NCI-H1105 (cell line): ENCODE measurements around the gene NUDT4.
"Not testable (repeated sequence)": the region's sequence is repeated elsewhere in the genome, so short reads cannot be mapped to it uniquely, and the experiment has no call there.

Source experiments
- DNase-seq: peaks from one replicate; lab custom pipeline; 2025; lab: John Stamatoyannopoulos, UW

Gene NUDT4

GRCh38 chr12:93368766-93369165 lies 9.0 kb upstream of the NUDT4 start:
- no peak for DNase-seq

GRCh38 chr12:93369505-93369904 lies 8.2 kb upstream of the NUDT4 start:
- no peak for DNase-seq

DNA sequence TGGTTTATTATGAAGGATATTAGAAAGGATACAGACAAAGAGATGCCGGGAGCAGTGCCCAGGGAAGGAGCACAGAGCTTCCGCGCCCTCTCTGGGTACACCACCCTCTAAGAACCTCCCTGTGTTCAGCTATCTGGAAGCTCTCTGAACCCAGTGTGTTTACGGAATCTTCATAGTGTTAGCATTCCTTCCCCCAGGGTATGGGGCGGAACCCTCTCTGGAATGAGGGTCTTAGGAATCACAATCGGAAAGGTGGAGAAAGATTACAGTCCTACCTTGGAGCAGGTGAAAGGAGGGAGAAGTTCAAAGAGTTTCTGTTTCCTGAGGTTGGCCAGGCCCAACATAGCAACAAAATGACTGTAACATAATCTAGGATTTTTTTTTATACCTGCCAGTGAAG lies 6.8 kb upstream of the NUDT4 start:
- DNase-seq: no peak

DNA sequence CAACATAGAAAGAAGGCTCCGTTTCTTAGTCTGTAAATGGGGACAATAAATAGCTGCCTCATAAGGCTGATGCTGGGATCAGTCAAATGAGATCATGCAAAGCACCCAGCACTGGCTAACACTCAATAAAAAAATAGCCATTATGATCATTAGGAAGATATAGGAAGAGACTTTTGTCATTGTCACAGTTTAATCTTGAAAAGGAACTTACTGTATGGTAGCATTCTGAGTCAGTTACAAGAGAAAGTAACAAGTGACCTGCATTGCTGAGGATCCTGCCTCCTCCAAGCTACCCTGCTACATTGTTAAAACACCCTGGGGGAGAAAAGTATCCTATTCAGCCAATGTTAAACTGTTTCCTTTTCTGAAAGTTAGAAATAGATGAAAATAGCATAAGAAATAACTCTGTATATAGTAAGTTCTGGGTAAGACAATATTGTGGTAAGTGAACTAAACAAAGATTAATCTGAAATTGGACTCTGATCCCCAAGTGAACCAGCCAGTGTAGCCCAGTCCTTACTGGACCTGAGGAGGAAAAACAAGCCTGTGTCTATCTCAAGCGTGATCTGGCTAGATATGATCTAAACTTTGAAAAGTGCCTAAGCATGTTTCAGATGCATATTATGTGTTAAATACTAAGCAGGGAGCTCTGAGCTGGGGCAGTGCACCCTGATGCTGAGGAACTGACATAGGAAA lies 3.6 kb upstream of the NUDT4 start:
- no peak for DNase-seq

DNA sequence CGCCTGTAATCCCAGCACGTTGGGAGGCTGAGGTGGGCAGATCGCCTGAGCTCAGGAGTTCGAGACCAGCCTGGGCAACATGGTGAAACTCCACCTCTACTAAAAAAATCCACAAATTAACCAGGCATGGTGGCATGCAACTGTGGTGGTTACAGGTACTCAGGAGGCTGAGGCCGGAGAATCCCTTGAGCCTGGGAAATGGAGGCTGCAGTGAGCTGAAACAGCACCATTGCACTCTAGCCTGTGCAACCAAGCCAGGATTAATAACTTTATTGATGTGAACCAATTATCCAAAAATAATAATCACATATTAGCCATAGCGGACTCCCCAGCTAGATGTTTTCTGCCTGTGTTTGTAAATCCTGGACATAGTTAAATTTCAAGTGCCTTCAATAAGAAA lies 1.8 kb upstream of the NUDT4 start:
- DNase-seq: no peak

DNA sequence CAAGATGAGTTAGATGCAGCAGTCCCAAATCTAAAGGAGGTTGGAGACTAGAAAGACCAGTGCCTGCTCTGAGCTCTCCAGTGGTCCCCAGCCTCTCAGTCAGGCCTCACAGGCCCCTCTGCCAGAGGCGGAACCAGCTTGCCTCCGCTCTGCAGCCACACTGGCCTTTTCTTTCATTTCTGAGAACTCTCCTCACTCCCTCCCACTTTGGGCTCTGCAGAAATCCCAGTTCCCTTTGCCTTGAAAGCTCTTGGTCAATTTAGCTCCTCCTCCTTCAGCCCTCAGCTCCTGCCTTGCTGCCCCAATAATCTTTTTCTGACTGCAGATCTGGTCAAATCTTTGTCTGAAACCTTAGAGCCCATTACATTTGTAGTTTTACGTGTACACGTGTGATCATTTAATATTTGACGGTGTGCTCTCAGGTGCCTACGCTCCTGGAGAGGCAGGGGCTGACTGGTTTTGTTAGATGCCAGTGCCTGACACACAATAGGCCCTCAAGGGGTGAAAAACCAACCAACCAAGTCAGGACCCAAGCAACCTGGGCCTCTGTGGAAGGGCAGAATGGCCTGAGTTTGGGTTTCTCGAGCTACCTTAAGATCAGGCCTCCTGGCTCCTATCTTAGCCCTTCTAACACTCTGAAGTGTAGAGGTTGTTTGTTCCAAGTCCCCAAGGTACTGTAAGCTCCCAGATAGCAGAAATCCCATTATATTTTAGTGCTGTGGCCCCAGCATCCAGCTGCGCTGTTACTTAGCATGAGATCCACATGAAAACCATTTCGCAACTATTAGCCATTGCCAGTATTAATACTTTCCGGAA lies 1.1 kb upstream of the NUDT4 start:
- no peak for DNase-seq

GRCh38 chr12:93378196-93378997 lies 672 bp downstream of the NUDT4 start:
- DNase-seq: peak; percentile 35

DNA sequence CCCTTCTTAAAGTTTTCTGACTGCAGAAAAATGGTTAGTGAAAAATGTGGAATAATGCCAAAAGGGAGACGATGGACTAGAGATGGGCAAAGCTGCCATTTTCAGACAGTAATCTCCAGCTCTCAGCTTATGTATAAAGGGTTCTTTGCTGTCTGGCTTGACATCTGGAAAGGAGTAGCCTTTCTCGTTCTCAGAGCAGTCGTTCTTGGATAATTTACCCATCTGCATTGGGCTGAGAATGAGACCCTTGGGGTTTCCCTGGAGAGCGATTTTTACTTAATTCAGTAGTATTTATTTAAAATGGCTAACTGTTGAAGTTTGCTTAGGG lies 1.2 kb downstream of the NUDT4 start:
- DNase-seq: no peak

- no peak for DNase-seq
Observed at GRCh38 chr12:93379326-93379980, 1.7 kb downstream of the NUDT4 start.

DNA sequence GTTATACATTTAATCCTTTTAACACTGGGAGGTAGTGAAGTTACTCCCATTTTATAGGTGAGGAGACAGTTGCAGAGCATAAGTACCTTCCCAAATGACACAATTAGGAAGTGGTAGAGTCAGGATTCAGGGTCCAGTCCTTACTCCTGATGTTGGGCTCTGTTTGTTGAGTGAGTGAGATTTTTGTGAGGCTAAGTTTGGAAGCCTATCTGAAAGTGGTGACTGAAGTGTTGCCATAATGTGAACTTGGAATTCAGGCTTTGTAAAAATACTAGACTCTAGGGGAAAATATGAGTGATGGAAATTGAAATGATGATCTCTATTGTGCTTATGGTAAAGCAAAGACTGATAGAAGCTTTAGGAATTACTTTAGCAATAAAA lies 2.2 kb downstream of the NUDT4 start:
- DNase-seq: no peak

DNA sequence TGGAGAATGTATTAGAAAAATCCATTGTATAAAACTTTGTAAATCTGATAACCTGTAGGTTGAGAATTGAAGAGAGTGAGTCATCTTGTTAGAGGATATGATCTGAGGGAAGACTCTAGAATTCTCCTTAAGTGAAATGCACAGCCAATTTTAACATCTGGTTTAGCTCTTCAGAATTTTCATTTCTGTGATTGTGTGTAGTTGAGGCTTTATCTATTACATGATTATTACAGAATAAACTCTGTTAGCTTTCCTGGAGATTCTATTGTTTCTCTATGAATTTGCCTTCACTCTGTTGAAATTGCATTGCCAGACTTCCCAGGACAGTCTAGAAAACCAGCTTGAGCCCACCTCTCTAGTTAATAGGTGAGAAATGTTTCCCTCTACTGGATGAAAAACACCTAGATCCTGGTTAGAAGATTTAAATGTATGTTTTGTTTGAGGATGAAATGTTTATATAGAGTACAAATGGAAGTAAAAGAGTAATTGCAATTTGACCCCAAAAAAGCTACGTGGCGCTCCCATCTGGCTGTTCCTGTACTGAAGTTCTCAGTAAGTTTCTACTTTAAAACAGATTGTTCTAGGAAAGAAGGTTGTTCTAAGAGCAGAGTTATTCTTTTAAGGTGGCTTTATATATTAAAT lies 2.9 kb downstream of the NUDT4 start:
- peak; percentile 31 for DNase-seq

DNA sequence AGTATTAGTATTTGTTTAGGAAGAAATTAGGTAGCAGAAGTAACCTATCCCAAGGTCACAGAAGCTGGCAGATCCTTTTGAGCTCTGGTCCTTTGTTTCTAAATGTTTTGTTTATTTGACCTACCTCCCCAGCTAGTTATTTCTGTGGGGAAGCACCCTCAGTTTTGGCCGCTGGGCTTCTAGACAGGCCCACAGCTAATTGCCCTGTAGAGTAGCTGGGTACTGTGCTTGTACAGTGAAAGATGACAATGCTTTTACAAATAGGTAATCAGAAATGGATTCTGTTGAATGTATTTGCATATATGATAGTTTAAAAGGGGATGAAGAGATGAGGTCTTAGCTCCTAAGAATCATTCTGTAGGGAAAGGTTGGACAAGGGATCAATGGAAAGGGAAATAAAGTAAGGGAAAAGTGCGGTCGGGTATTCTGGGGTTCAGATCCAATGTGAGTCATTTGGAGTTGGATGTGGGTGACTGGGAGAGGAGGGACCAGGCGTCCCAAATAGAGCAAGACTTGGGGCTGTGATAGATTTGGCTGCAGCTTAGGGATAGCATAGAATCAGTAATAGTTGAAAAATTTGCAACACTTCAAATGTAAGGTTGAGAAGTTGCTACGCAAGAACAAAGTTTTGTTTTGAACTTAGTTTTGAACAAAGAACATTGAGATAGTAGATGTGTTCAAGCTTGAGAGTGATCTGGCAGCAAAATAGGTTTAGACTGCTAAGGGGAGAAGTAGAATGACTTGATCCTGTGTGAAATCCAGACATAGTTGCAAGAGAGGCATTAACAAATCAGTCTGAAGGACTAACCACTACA lies 3.6 kb downstream of the NUDT4 start:
- DNase-seq: no peak

DNA sequence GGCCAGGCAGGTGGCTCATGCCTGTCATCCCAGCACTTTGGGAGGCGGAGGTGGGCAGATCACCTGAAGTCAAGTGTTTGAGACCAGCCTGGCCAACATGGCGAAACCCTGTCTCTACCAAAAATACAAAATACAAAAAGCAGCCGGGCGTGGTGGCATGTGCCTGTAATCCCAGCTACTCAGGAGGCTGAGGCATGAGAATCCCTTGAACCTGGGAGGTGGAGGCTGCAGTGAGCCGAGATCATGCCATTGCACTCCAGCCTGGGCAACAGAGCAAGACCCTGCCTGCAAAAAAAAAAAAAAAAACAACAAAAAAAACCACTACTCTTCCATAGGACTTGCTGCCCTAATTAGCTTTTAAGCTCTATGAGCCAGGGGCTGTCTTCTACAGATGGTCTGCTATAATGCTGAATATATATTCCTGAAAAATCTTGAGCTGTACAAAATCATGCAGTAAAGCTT lies 4.3 kb downstream of the NUDT4 start:
- DNase-seq: not testable (repeated sequence)

DNA sequence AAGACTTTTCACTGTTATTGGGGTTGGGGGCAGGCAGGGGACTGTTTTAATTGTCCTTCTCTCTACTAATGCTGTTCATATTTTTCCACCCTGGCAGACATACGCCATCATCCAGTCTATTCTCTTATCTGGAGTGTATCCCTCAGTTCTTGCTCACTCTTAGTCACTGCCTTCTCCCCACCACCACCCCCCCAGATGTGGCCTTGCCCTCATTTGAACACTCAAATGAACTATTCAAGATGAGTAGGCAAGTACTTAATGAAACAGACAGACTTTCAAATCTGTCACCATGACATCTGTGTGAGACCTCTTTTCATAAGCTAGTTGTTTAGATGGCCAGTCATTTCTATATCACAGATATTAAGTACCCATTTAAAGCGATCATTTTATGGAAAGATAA lies 10.1 kb downstream of the NUDT4 start:
- no peak for DNase-seq

DNA sequence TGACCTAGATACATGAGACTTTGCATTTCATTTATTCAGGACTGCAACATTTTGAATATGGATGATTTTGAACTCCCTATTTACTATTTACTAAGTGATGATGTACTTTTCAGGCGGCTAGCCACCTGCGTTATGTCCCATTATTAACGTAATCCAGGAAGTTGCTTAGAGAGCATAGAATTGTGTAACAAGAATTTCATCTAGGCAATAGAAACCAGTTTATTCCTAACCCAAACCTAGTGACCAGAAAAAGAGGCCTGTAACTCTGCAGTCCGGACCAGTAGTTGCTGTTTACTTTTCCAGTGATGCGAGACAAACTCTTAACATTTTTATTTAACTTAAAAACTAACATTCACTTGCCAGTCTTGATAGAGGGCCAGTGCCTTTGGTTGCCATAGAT lies 12.3 kb downstream of the NUDT4 start:
- DNase-seq: no peak

- no peak for DNase-seq
Observed at GRCh38 chr12:93390549-93391297, 13.0 kb downstream of the NUDT4 start.

GRCh38 chr12:93393425-93393824 lies 15.7 kb downstream of the NUDT4 start:
- no peak for DNase-seq

DNA sequence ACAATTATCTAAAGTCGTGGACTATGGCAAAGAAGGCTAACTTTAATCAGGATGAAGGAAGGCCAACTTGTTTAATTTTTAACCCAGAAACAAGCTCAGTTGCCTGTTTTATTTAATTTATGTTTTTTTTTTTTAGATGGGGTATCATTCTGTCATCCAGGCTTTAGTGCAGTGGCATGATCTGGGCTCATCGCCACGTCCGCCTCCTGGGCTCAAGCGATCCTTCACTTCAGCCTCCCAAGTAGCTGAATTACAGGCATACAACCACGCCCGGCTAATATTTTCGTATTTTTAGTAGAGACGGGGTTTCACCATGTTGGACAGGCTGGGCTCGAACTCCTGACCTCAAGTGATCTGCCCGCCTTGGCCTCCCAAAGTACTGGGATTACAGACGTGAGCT lies 19.7 kb downstream of the NUDT4 start:
- no peak for DNase-seq

- not testable (repeated sequence) for DNase-seq
Observed at GRCh38 chr12:93399183-93399863, 21.6 kb downstream of the NUDT4 start.
